ENCODE measurements around the gene IRS4.

IRS4 gene

GRCh38 chrX:108736509-108737479 lies at the start of gene IRS4:
Gene IRS4 (minus strand): TSS chrX:108736563.
- no peak for DNase-seq

GRCh38 chrX:108772549-108772948 lies 36.2 kb upstream of the IRS4 start:
- DNase-seq, result no peak

GRCh38 chrX:108763559-108763958 lies 27.2 kb upstream of the IRS4 start:
- no peak for DNase-seq

DNA sequence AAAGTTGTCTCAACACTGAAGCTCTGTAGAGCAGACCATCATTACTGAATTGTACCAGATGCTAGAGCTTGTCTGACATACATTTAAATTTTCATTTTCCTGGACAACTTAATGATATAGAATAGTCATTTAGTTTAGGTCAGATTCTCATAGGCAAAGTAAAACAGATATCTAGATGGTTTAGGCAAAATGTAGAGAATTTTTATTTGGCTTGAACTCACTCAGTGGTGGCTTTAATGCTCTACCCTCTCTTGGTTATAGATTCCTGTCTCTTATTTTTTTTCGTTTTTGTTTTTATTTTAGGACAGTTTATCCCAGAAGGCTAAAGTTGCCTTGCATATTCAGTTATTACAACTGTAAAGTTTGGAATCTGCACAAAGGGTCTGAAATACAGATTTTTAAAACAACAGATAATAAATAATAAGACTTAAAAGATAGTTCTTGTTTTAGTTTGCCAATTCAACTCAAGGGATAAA lies 4.0 kb upstream of the IRS4 start:
- DNase-seq, result no peak

DNA sequence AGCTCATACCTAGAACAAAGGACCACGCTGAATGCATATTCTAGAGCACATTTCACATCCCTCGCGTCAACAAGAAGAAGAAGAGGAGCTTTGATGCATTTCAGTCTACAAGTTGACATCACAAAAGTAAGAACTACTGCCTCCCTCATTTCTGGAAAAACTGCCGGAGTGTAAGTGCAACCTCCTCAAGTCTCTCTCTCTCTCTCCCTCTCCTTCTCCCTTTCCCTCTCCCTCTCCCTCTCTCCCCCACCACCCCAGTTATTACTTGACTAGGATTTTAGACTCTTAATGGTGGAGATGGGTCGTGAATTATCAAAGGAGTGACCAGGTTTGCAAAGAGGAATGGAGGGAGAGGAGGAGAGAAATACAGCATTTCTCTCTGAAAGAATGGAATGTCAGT lies 1.4 kb upstream of the IRS4 start:
- DNase-seq, result no peak

DNA sequence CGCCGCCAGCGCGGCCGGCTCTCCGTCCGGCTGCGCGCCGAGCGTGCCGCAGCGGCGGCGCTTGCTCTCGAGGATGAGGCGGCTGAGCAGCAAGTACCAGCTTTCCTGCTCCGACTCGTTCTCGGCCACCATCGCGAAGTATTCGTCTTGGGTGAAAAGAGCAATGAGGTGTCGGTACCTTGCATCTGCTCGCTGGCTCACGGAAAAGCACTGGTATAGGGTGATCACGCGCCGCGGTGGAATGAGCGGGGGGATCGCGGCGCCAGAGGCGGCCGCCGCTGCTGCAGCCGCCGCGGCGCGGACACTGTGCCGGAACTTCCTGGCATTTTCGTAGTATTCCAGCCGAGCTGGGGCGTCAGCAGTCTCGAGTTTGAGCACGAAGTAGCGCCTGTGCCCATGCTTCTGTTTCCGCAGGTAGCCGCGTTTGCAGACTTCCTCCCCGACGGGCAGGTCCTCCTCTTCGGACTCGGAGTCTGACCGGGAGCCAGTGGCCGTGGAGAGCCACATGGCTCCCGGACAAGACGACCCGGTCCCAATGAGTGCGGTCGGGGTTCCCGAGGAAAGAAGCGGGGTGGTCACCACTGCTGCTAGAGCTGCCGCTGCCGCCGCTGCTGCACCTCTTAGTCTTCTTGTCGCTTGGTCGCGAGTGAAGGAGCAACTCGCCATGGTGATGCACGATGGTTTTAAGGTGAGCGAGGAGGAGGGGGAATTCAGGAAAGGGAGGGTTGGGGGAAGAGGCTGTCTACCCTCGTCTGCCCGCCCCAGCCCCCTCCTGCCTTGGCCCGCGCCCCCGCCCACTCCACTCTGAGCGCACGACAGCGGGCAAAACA lies 469 bp downstream of the IRS4 start:
- DNase-seq, result no peak

- DNase-seq, result no peak
These were observed 1.2 kb downstream of the IRS4 start for GRCh38 chrX:108735091-108735678.

GRCh38 chrX:108734426-108734825 lies 1.9 kb downstream of the IRS4 start:
- no peak for DNase-seq

DNA sequence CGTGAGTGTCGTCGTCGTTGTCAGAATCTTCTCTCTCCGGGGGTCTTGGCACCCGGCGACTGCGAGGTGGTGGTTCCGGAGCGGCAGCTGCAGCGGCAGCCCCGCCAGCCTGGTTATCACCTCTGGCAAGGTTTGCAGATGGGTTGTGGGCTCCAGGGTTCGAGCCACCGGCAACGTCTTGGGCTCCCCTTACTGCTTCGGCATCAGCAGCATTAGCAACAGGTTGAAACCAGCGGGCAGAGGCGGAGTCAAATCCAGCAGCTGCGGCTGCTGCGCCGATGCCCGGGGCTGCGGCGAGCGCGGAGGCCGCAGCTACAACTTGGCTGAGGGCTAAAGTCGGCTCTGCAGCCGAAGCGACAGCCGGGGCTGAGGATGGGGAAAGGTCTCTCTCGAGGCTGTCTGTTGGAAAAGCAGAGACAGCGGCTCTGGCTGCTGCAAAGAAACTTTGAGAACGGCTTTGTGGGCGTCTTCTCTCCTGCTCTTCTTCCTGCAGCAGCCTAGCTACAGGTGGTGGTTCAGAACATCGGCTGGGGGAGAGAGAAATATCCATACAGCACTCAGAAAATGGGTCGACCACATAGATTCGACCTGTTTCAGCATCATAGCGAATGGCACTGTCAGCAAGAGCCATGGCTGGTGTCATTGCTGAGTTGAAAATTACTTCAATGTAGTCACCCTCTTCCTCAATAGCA lies 3.6 kb downstream of the IRS4 start:
- no peak for DNase-seq

DNA sequence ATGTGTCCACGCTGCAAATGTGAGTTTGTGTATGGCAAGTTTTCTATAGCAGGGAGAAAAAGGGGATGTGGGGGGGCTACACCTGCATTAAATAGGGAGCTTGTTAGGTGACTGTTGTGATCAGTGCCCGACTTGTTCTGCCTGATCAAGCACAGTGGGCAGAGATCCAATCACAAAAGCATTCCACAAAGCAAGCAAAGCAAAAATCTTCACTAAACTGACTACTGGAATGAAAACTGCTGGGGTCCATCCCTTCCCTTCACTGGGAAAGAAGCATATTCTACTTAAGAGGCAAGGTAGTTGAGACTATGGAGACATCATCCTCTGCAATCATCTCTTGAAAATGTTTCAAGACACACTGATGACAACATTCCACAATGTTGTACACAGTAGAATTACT lies 5.2 kb downstream of the IRS4 start:
- no peak for DNase-seq

DNA sequence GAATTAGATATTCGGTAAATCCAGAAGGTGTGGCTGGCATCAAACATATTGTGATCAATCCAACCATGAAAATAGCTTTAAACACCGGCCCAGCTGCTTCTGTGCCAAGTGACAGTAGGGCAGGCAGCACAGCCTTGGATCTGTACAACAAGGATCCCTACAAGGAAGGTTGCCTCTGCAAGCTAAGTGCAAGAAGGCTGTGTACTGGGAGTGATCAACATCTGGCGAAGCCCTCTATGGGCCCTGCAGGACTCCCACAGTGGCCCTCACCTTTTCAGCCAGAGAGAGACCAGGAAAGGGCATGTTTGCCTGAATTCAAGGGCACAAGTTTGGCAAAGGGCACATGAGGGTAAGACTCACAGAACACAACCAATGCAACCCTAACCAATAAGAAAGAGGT lies 9.6 kb downstream of the IRS4 start:
- DNase-seq, result no peak

DNA sequence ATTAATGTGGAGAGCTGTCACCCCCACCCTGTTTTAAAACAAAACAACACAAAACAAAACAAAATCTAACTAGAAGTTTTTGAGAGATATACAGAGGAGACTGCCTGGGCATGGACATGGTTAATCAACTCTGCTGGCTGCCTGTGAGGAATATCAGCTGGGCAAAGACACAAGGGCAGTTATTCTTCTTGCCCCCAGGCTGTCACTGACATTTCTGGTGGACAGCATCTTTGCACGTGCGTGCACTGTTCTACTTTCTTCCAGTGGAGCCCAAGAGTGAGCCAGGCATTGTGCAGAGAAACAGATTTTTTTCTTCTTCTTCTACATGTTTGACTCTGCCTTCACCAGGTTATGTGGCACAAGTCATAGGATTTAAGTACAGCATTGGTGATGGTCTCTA lies 13.8 kb downstream of the IRS4 start:
- no peak for DNase-seq

- DNase-seq, result no peak
These were observed 23.5 kb downstream of the IRS4 start for GRCh38 chrX:108712886-108713285.

DNA sequence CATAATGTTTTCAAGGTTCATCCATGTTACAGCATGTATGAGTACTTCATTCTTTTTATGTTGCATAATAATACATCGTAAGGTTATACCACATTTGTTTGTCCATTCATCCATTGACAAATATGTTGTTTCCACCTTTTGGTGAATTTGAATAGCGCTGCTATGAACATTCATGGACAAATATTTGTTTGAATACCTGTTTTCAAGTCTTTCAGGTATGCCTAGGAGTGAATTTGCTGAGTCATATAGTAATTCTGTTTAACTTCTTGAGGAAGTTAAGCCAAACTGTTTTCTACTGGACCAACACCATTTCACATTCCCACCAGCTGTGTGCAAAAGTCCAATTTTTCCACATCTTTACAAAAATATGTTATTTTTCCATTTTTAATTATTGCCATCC lies 31.5 kb downstream of the IRS4 start:
- DNase-seq, result no peak

DNA sequence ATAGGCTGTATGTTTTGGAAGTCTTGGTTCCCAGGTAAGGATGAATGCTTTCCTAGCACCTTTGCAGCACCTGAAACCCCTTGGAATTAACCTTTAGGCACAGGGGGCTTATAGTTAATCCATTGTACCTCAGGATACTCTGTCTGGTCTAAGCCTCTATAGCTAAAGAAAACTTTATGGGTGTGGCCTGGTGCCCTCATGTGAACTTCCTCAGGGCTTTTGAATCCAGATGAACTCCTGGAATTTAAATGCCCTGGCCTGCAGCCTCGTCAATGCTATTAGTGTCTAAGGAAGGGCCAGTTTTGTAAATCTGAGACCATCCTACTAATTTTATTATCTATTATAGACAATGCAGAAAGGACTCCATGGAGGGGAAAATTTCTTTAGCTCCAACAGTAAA lies 33.8 kb downstream of the IRS4 start:
- DNase-seq, result no peak

GRCh38 chrX:108701633-108702032 lies 34.7 kb downstream of the IRS4 start:
- no peak for DNase-seq

DNA sequence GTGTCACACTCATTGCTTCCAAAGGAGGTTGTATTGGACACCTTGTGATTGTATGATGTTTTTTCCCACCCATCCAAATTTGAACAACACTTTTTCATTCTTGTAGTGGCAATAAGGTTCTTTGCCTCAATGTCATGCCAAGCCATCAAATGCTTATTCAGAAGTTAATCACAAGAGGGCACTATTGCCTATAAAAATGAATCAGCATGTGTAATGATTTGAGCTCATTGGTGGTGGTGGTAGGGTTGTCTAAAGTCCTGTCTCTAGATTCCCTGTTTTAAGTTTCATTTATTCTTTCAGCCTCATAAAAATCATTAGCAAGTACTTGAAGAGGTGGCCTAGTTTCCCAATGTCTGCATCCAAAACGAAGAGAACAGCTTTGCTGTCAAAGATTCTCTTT lies 37.0 kb downstream of the IRS4 start:
- no peak for DNase-seq

- DNase-seq, result no peak
These were observed 39.7 kb downstream of the IRS4 start for GRCh38 chrX:108696690-108697089.

Measured in activated CD4-positive, CD25-positive, alpha-beta regulatory T cell treated with anti-CD3 and anti-CD28 coated beads, Interleukin-2, amount 50 U/mL, for 72 hours (primary cell).